Keratinocyte (primary cell): ENCODE results near the gene MIEF1. TPM values are rescaled to one million over a fixed set of nuclear protein-coding genes. Genes with fewer than 3 reads are reported as not detected.
"Not testable (repeated sequence)": the region's sequence is repeated elsewhere in the genome, so short reads cannot be mapped to it uniquely, and the experiment has no call there.

Source experiments
- DNase-seq: peaks from one replicate; pipeline ENCODE4 v3.0.0-alpha.2; 2011; ENCODE audit warnings: low read depth, missing footprints, low spot score
- FAIRE-seq: peaks from 2 replicates; lab custom pipeline; 2011; peaks lifted over from hg19 to GRCh38; lab: Jason Lieb, UNC
- H2AFZ ChIP-seq: 2 replicates; pipeline ENCODE4 v1.6.0; 2012; ENCODE audit warnings: low read length, control low read depth, inconsistent platforms; ENCODE audit not compliant: control insufficient read depth
- H3K27ac ChIP-seq: 2 replicates; pipeline ENCODE4 v1.5.1; 2011; ENCODE audit warnings: low read length; ENCODE audit not compliant: control insufficient read depth, insufficient read depth
- H3K27me3 ChIP-seq: 3 replicates; pipeline ENCODE4 v1.6.0; 2011; ENCODE audit warnings: low read length; ENCODE audit not compliant: control insufficient read depth, insufficient read depth; ENCODE audit errors: extremely low read depth
- H3K36me3 ChIP-seq, 2 experiments: 2 replicates in 1 of 2; 3 replicates in 1 of 2; pipeline ENCODE4 v1.5.1; 2011; ENCODE audit warnings: low read length in 2 of 2, mild to moderate bottlenecking in 1 of 2; ENCODE audit not compliant: control insufficient read depth in 2 of 2, insufficient read depth in 2 of 2; ENCODE audit errors: extremely low read depth in 1 of 2
- H3K4me1 ChIP-seq: 3 replicates; pipeline ENCODE4 v1.5.1; 2011; ENCODE audit warnings: low read length; ENCODE audit not compliant: control insufficient read depth, insufficient read depth; ENCODE audit errors: extremely low read depth
- H3K4me2 ChIP-seq: 3 replicates; pipeline ENCODE4 v1.6.0; 2011; ENCODE audit warnings: low read depth, low read length; ENCODE audit not compliant: control insufficient read depth, insufficient read depth; ENCODE audit errors: extremely low read depth
- H3K4me3 ChIP-seq, 3 experiments: fragments of 200-600 bp in 1 of 3; sonication (generic) in 1 of 3; 2 replicates in 2 of 3; 3 replicates in 1 of 3; pipeline ENCODE4 v1.5.1; 2011 to 2016; ENCODE audit warnings: low read length in 3 of 3, mild to moderate bottlenecking in 3 of 3, control low read depth in 2 of 3, inconsistent platforms in 1 of 3, low read depth in 1 of 3, mixed read lengths in 1 of 3, mixed run types in 1 of 3, moderate library complexity in 1 of 3; ENCODE audit not compliant: control insufficient read depth in 2 of 3, insufficient read depth in 2 of 3; ENCODE audit errors: extremely low read depth in 1 of 3
- H3K79me2 ChIP-seq: 2 replicates; pipeline ENCODE4 v1.6.0; 2012; ENCODE audit warnings: low read length; ENCODE audit not compliant: control insufficient read depth, insufficient read depth
- H3K9ac ChIP-seq: 3 replicates; pipeline ENCODE4 v1.6.0; 2011; ENCODE audit warnings: low read length; ENCODE audit not compliant: control insufficient read depth, insufficient read depth; ENCODE audit errors: extremely low read depth
- H3K9me1 ChIP-seq: 3 replicates; pipeline ENCODE4 v1.6.0; 2011; ENCODE audit warnings: low read length; ENCODE audit not compliant: control insufficient read depth, insufficient read depth; ENCODE audit errors: extremely low read depth
- H3K9me3 ChIP-seq: 2 replicates; pipeline ENCODE4 v1.5.1; 2012; ENCODE audit warnings: low read depth, low read length; ENCODE audit not compliant: control insufficient read depth
- H4K20me1 ChIP-seq: 3 replicates; pipeline ENCODE4 v1.6.0; 2011; ENCODE audit warnings: low read length; ENCODE audit not compliant: control insufficient read depth, insufficient read depth; ENCODE audit errors: extremely low read depth
- EZH2 ChIP-seq: IDR thresholded peaks from one replicate; pipeline ENCODE4 v1.6.1; 2012; ENCODE audit warnings: inconsistent platforms, mild to moderate bottlenecking, low read length, moderate library complexity
- dilution Hi-C: fragments of 300-500 bp; cut with MboI; formaldehyde crosslinking; loops from one replicate; pipeline ENCODE4 v1.7.0; 2020; ENCODE audit warnings: low sequenced_read_pairs; ENCODE audit not compliant: extremely low pct_ligation_motif_present
- polyA plus RNA-seq, 5 experiments: library from polyadenylated mRNA; depleted of rRNA in 3 of 5; stranded (reverse) in 3 of 5; stranded (forward) in 1 of 5; unstranded in 1 of 5; fragments of >200 nt; gene quantifications; 1 replicate in 1 of 5; 2 replicates in 3 of 5; 3 replicates in 1 of 5; pipeline versions ENCODE4 v1.2.1 to v1.2.3, GENCODE V29; 2011 to 2012; ENCODE audit warnings: missing spikeins in 2 of 5, low read depth in 1 of 5, low replicate concordance in 1 of 5
- TF ChIP-seq, protein P1 (sequence below), 3 experiments: IDR thresholded peaks in 1 of 3; conservative IDR thresholded peaks in 1 of 3; optimal IDR thresholded peaks in 1 of 3; 2 replicates in 2 of 3; 3 replicates in 1 of 3; pipeline versions ENCODE3 to v1.5.1; 2011; ENCODE audit warnings: low read length in 3 of 3, mild to moderate bottlenecking in 3 of 3, moderate library complexity in 2 of 3, control low read depth in 1 of 3, inconsistent platforms in 1 of 3; ENCODE audit not compliant: insufficient read depth in 2 of 3; ENCODE audit errors: extremely low read depth in 1 of 3

Gene MIEF1
- polyA plus RNA-seq, 1 donor (not counting 4 experiments of a cell fraction or from before 2014, with no cell fraction given) = 18.4 TPM

DNA sequence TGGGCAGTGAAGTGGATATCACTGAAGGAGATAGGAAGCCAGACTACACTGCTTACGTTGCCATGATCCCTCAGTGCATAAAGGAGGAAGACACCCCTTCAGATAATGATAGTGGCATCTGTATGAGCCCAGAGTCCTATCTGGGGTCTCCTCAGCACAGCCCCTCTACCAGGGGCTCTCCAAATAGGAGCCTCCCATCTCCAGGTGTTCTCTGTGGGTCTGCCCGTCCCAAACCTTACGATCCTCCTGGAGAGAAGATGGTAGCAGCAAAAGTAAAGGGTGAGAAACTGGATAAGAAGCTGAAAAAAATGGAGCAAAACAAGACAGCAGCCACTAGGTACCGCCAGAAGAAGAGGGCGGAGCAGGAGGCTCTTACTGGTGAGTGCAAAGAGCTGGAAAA is 20.0 kb downstream of the MIEF1 start:
- H2AFZ ChIP-seq, dilution Hi-C loops, H3K9me3 ChIP-seq, H3K27me3 ChIP-seq, DNase-seq, FAIRE-seq, H3K9me1 ChIP-seq: not testable (repeated sequence)
- H3K36me3 ChIP-seq = peaks cover 16 to 34% of the 10 kb centered on the region in 2 experiments
- H3K4me2 ChIP-seq = peak overlapping the region; percentile 96
- peak overlapping the region; percentile 79 to 93 (median 86) for H3K4me3 ChIP-seq
- H3K27ac ChIP-seq = peak overlapping the region; percentile 97
- peaks cover 49% of the 10 kb centered on the region for H4K20me1 ChIP-seq
- peaks cover 21% of the 10 kb centered on the region for H3K4me1 ChIP-seq
- peak overlapping the region; percentile 99 for H3K9ac ChIP-seq
- H3K79me2 ChIP-seq = peaks cover 26% of the 10 kb centered on the region

DNA sequence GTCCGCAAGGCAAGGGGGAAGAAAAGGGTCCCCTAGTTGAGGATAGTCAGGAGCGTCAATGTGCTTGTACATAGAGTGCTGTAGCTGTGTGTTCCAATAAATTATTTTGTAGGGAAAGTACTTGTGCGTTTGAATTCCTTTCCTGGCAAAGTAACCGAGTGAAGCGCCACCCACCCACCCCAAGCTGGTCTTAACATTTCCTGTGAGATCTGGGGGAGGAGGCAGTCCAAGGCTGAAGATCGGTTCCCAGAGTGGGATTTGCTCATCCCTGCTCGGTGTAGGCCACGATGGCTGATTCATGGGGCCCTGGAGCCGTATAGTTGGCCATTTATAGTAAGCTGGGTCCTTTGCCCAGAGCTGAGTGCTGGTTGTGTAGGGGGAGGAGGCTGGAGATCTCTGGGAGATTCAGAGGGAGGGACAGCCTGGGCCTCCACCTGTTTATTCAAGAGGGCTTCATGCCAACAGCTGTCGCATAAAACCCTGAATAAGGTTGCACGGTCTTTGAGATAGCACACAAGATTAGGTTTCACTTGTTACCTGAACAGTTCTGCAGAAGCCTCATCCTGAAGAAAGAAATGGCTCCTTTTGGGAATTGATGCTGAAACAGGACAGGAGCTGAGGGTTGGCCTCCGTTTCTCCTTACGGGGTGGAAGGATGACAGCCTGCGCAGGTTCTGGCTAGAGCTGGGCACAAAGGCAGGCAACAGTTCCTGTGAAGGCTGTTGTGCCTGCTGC is 20.6 kb downstream of the MIEF1 start:
- Histone ChIP-seq H3K4me1 (peaks cover 24% of the 10 kb centered on the region), H2AFZ (no peak overlapping the region), H3K9ac (peak overlapping the region; percentile 99), H3K36me3 (peaks cover 15 to 35% of the 10 kb centered on the region in 2 experiments), H3K4me2 (peak overlapping the region; percentile 96), H3K79me2 (peaks cover 26% of the 10 kb centered on the region), H3K9me3 (no peaks in the 10 kb centered on the region), H3K9me1 (peaks cover 4% of the 10 kb centered on the region), H3K27ac (peak overlapping the region; percentile 49), H3K27me3 (no peaks in the 10 kb centered on the region), H4K20me1 (peaks cover 55% of the 10 kb centered on the region), H3K4me3 (peak overlapping the region; percentile 79 to 93 (median 86))
- TF ChIP-seq, protein P1, sequence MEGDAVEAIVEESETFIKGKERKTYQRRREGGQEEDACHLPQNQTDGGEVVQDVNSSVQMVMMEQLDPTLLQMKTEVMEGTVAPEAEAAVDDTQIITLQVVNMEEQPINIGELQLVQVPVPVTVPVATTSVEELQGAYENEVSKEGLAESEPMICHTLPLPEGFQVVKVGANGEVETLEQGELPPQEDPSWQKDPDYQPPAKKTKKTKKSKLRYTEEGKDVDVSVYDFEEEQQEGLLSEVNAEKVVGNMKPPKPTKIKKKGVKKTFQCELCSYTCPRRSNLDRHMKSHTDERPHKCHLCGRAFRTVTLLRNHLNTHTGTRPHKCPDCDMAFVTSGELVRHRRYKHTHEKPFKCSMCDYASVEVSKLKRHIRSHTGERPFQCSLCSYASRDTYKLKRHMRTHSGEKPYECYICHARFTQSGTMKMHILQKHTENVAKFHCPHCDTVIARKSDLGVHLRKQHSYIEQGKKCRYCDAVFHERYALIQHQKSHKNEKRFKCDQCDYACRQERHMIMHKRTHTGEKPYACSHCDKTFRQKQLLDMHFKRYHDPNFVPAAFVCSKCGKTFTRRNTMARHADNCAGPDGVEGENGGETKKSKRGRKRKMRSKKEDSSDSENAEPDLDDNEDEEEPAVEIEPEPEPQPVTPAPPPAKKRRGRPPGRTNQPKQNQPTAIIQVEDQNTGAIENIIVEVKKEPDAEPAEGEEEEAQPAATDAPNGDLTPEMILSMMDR (optimal IDR thresholded peaks at IDR 0.05 in 1 of 3, IDR thresholded peaks at IDR 0.05 in 1 of 3, conservative IDR thresholded peaks at IDR 0.05 in 1 of 3; ENCODE audit: extremely low read depth in 1 of 3, insufficient read depth in 2 of 3, low read length in 3 of 3) = no peak
- no peak for TF ChIP-seq EZH2
- DNase-seq (no peak), FAIRE-seq (no peak)
- dilution Hi-C loops = no loop called here
